ENCODE data around the gene MAP3K8. TPM values are rescaled to one million over a fixed set of nuclear protein-coding genes. Genes with fewer than 3 reads are reported as not detected.

MAP3K8 gene
- total and polyA plus RNA-seq, 3 experiments from 2014 or later: 16.4 to 42.6 (median 40.3) TPM

Other genes with a start within 250 kb of the MAP3K8 start
- gene MTPAP, start 84.9 kb upstream of the MAP3K8 start, total RNA-seq: 10 to 100 TPM; 39.2 to 42.2 TPM
- gene MTPAP, start 84.9 kb upstream of the MAP3K8 start, polyA plus RNA-seq: 7.4 TPM
- not detected for gene LYZL2, start 195.6 kb downstream of the MAP3K8 start, total RNA-seq
- gene LYZL2, start 195.6 kb downstream of the MAP3K8 start, polyA plus RNA-seq: not detected